Measurements from ENCODE around the gene GNAQ. TPM values are rescaled to one million over a fixed set of nuclear protein-coding genes. Genes with fewer than 3 reads are reported as not detected.

The GNAQ gene
- total and polyA plus RNA-seq, 2 of the 4 experiments (the other 2 are of a cell fraction): 23.1 to 50.7 TPM

GRCh38 chr9:77912895-77913693, 118.5 kb downstream of the GNAQ start:
- H4K8ac ChIP-seq (ENCODE audit: low read depth in 2 of 2, low read length in 2 of 2): no peak overlapping the region
- H3K23ac ChIP-seq (ENCODE audit: low read depth, low read length): no peak overlapping the region
- no peaks in the 10 kb centered on the region for H3K9me3 ChIP-seq (ENCODE audit: control insufficient read depth, insufficient read depth, low read length)
- no peaks in the 10 kb centered on the region; the same call in 1 of the 2 replicates for H3K9me1 ChIP-seq (ENCODE audit: insufficient read depth, low read length)
- no peak overlapping the region for H3K27ac ChIP-seq (ENCODE audit: insufficient read depth, low read length)
- intact Hi-C loops (cut with micrococcal nuclease) (no loop called here), dilution Hi-C loops (cut with HindIII; ENCODE audit: low sequenced_read_pairs, unreplicated experiment) (no loop called here), in situ Hi-C loops (cut with MboI; ENCODE audit: low sequenced_read_pairs) (no loop called here)
- no peak overlapping the region for H2BK15ac ChIP-seq (ENCODE audit: low read depth, low read length)
- no peak overlapping the region for H3K4me3 ChIP-seq (ENCODE audit: insufficient read depth, low read depth, low read length)
- BruUV-seq (replicated peaks): no TSS peak
- H4K20me1 ChIP-seq (ENCODE audit: insufficient read depth, low read length): peaks cover 11% of the 10 kb centered on the region; the same call in 1 of the 2 replicates
- no peak overlapping the region for H3K14ac ChIP-seq (replicated peaks; ENCODE audit: low read depth, low read length)
- ChIA-PET POLR2A (ENCODE audit: unreplicated experiment) (no interaction called here), CTCF (no interaction called here)
- no peak overlapping the region for H2AK5ac ChIP-seq (ENCODE audit: low read depth, low read length)
- H3K18ac ChIP-seq (ENCODE audit: low read depth, low read length): no peak overlapping the region
- WGBS, 2 experiments (ENCODE audit: extremely low coverage in 2 of 2, insufficient read length in 1 of 2): no CpG with 5 or more reads among the region's 3 CpGs
- no peak overlapping the region for H2AFZ ChIP-seq (replicated peaks; ENCODE audit: low read length, poor library complexity)
- H2BK120ac ChIP-seq (ENCODE audit: low read depth, low read length): no peak overlapping the region
- peaks cover 41 to 44% of the 10 kb centered on the region in 2 experiments for H3K79me1 ChIP-seq (ENCODE audit: low read depth in 1 of 2, low read length in 2 of 2)
- TF ChIP-seq RCOR1 (IDR thresholded peaks at IDR 0.05; ENCODE audit: insufficient replicate concordance, low read length) (no peak), CHD1 (IDR thresholded peaks at IDR 0.05; ENCODE audit: low read depth, low read length) (no peak), CTCF (conservative IDR thresholded peaks at IDR 0.05; ENCODE audit: low read depth, low read length) (no peak), POLR2A (IDR thresholded peaks at IDR 0.05; ENCODE audit: low read depth, low read length) (no peak)
- no peak overlapping the region for H3K9ac ChIP-seq (ENCODE audit: low read depth, low read length)
- ATAC-seq (ENCODE audit: low read depth): no peak
- no peak overlapping the region for H3K4me2 ChIP-seq (ENCODE audit: low read depth, low read length)
- H2AK9ac ChIP-seq (replicated peaks; ENCODE audit: low read depth, low read length, poor library complexity): no peak overlapping the region
- H3K4ac ChIP-seq (ENCODE audit: low read depth, low read length): no peak overlapping the region
- H2BK20ac ChIP-seq (ENCODE audit: low read depth, low read length): no peak overlapping the region
- no peak overlapping the region for H4K91ac ChIP-seq (ENCODE audit: insufficient read depth, low read depth, low read length)
- no peak overlapping the region for H3K56ac ChIP-seq (ENCODE audit: extremely low read depth, insufficient read depth, low read length)
- H2BK5ac ChIP-seq (ENCODE audit: low read depth, low read length, poor library complexity, severe bottlenecking): no peak overlapping the region
- H3K27me3 ChIP-seq (ENCODE audit: control insufficient read depth, insufficient read depth, low read length): no peaks in the 10 kb centered on the region
- H3K36me3 ChIP-seq (ENCODE audit: control insufficient read depth, insufficient read depth, low read length): peaks cover 2% of the 10 kb centered on the region
- H4K5ac ChIP-seq (ENCODE audit: low read depth, low read length): no peak overlapping the region
- DNase-seq: peak; percentile 37
- peaks cover 1% of the 10 kb centered on the region; the same call in 1 of the 2 replicates for H3K4me1 ChIP-seq (ENCODE audit: control insufficient read depth, insufficient read depth, low read length)

All from IMR-90 (cell line).